DLD1 (cell line): ENCODE data around the gene PHACTR4.
"Not testable (repeated sequence)": the region's sequence is repeated elsewhere in the genome, so short reads cannot be mapped to it uniquely, and the experiment has no call there.

Experiments
- in situ Hi-C: cut with HindIII; loops from 2 replicates; pipeline ENCODE4 v1.10.0; 2017; ENCODE audit warnings: low sequenced_read_pairs

The PHACTR4 gene

GRCh38 chr1:28370239-28371009, 884 bp downstream of the PHACTR4 start:
- in situ Hi-C loops = no loop called here

- in situ Hi-C loops = no loop called here
Observed at GRCh38 chr1:28371010-28371377, 1.5 kb downstream of the PHACTR4 start.

- in situ Hi-C loops = not testable (repeated sequence)
Observed at GRCh38 chr1:28373450-28373849, 3.9 kb downstream of the PHACTR4 start.

GRCh38 chr1:28374297-28374696, 4.8 kb downstream of the PHACTR4 start:
- in situ Hi-C loops = no loop called here

GRCh38 chr1:28375598-28375997, 6.1 kb downstream of the PHACTR4 start:
- in situ Hi-C loops = not testable (repeated sequence)

- in situ Hi-C loops = not testable (repeated sequence)
Observed at GRCh38 chr1:28376195-28376594, 6.7 kb downstream of the PHACTR4 start.

- in situ Hi-C loops = no loop called here
Observed at GRCh38 chr1:28378906-28379305, 9.4 kb downstream of the PHACTR4 start.

- in situ Hi-C loops = no loop called here
Observed at GRCh38 chr1:28380394-28380793, 10.9 kb downstream of the PHACTR4 start.

- in situ Hi-C loops = not testable (repeated sequence)
Observed at GRCh38 chr1:28383785-28384184, 14.2 kb downstream of the PHACTR4 start.

- in situ Hi-C loops = no loop called here
Observed at GRCh38 chr1:28392027-28392652, 22.6 kb downstream of the PHACTR4 start.

- in situ Hi-C loops = no loop called here
Observed at GRCh38 chr1:28394136-28394535, 24.6 kb downstream of the PHACTR4 start.

- in situ Hi-C loops = no loop called here
Observed at GRCh38 chr1:28395181-28395580, 25.6 kb downstream of the PHACTR4 start.

- in situ Hi-C loops = no loop called here
Observed at GRCh38 chr1:28401760-28402159, 32.2 kb downstream of the PHACTR4 start.

GRCh38 chr1:28409090-28409489, 39.5 kb downstream of the PHACTR4 start:
- in situ Hi-C loops = no loop called here

- in situ Hi-C loops = loop anchor here (10.0 kb wide), 1 partner anchor 193 kb away; no protein-coding TSS in a partner anchor
Observed at GRCh38 chr1:28411656-28412055, 42.1 kb downstream of the PHACTR4 start.

- in situ Hi-C loops = loop anchor here (10.0 kb wide), 1 partner anchor 192 kb away; no protein-coding TSS in a partner anchor
Observed at GRCh38 chr1:28412731-28413130, 43.2 kb downstream of the PHACTR4 start.

- in situ Hi-C loops = loop anchor here (10.0 kb wide), 1 partner anchor 188 kb away; no protein-coding TSS in a partner anchor
Observed at GRCh38 chr1:28416509-28417194, 47.1 kb downstream of the PHACTR4 start.

GRCh38 chr1:28417441-28417922, 47.9 kb downstream of the PHACTR4 start:
- in situ Hi-C loops = loop anchor here (10.0 kb wide), 1 partner anchor 187 kb away; no protein-coding TSS in a partner anchor

- in situ Hi-C loops = loop anchor here (10.0 kb wide), 1 partner anchor 187 kb away; no protein-coding TSS in a partner anchor
Observed at GRCh38 chr1:28417926-28418637, 48.5 kb downstream of the PHACTR4 start.

- in situ Hi-C loops = no loop called here
Observed at GRCh38 chr1:28421744-28422143, 52.2 kb downstream of the PHACTR4 start.

GRCh38 chr1:28426831-28427230, 57.3 kb downstream of the PHACTR4 start:
- in situ Hi-C loops = no loop called here
